ENCODE data around the gene PTPRH. TPM values are rescaled to one million over a fixed set of nuclear protein-coding genes. Genes with fewer than 3 reads are reported as not detected.

Gene PTPRH
- total and polyA plus RNA-seq, 9 of the 15 experiments (the other 6 are each of a cell fraction or from before 2014, with no cell fraction given): 0.87 to 34.3 (median 22.7) TPM

DNA sequence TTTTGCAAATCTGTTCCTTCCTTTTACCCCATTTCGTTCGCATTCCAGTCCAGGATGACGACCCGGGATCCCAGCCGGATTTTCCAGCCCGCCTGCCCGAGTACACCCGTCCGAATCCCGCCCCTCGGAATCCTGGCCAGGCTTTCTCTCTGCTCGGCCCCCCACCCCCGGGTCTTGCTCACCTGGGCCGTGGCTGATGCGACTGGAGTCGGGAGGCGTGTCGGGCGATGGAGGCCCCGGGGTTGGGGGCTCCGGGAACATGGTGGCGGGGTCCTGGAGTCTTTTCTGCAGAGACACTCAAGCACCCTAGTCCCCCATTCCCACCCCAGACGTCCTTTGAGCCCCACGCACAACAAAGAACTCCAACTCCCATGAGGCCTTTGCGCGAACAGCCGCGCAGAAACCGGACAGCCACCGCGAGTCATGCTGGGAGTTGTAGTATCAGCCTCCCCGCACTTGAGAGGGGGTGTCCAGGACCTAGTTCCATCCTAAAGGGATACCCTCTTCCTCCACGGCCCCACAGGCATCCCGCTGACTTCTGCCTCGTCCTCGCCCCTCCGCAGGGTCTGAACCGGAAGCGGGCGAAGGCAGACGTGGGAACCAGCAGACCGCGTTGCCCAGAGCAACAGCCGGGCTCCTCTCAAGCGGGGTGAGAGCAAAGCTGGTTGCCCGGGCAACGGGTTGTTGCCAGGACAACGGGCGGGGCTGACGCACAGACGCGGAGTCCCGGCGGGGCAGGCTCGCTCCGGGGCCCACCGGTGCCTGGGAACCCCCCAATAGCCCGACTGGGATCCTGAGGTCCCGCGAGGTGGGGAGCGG is 30.3 kb downstream of the PTPRH start (continued):
- TF ChIP-seq RBFOX2 (IDR thresholded peaks at IDR 0.05; ENCODE audit: low read depth, low read length) (no peak; the same call in 1 of the 2 replicates), ZNF197 (CRISPR knock-in tag; IDR thresholded peaks at IDR 0.05; ENCODE audit: low read depth) (peak; percentile 90; the same call in 1 of the 2 replicates), STAT5B (CRISPR knock-in tag; IDR thresholded peaks at IDR 0.05) (no peak), ZNF696 (CRISPR knock-in tag; conservative IDR thresholded peaks at IDR 0.05) (no peak), ZNF75A (CRISPR knock-in tag; IDR thresholded peaks at IDR 0.05) (no peak), RUNX1 (IDR thresholded peaks at IDR 0.05; ENCODE audit: low read depth) (no peak), PHF21A (IDR thresholded peaks at IDR 0.05; ENCODE audit: borderline replicate concordance, low read depth) (no peak), RAD51 (IDR thresholded peaks at IDR 0.05; ENCODE audit: borderline replicate concordance, low read depth) (no peak), ZNF124 (CRISPR knock-in tag; IDR thresholded peaks at IDR 0.05) (no peak), ZNF217 (CRISPR knock-in tag; IDR thresholded peaks at IDR 0.05) (no peak), MECOM (CRISPR knock-in tag; IDR thresholded peaks at IDR 0.05) (no peak), NFRKB (IDR thresholded peaks at IDR 0.05; ENCODE audit: low read depth) (no peak), ZNF583 (CRISPR knock-in tag; IDR thresholded peaks at IDR 0.05) (no peak), ZKSCAN3 (CRISPR knock-in tag; IDR thresholded peaks at IDR 0.05) (no peak), CHD4 (IDR thresholded peaks at IDR 0.05; ENCODE audit: insufficient read depth, insufficient replicate concordance, low read depth, low read length, poor library complexity, severe bottlenecking) (no peak), JUN (IDR thresholded peaks at IDR 0.05; ENCODE audit: borderline replicate concordance, low read depth, low read length) (no peak), JUN (CRISPR knock-in tag; IDR thresholded peaks at IDR 0.05; ENCODE audit: borderline replicate concordance) (no peak), ZNF224 (CRISPR knock-in tag; IDR thresholded peaks at IDR 0.05) (no peak)
- TF ChIP-seq, protein P1, sequence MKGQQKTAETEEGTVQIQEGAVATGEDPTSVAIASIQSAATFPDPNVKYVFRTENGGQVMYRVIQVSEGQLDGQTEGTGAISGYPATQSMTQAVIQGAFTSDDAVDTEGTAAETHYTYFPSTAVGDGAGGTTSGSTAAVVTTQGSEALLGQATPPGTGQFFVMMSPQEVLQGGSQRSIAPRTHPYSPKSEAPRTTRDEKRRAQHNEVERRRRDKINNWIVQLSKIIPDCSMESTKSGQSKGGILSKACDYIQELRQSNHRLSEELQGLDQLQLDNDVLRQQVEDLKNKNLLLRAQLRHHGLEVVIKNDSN (CRISPR knock-in tag; IDR thresholded peaks at IDR 0.05): no peak
- TF ChIP-seq, protein P2, sequence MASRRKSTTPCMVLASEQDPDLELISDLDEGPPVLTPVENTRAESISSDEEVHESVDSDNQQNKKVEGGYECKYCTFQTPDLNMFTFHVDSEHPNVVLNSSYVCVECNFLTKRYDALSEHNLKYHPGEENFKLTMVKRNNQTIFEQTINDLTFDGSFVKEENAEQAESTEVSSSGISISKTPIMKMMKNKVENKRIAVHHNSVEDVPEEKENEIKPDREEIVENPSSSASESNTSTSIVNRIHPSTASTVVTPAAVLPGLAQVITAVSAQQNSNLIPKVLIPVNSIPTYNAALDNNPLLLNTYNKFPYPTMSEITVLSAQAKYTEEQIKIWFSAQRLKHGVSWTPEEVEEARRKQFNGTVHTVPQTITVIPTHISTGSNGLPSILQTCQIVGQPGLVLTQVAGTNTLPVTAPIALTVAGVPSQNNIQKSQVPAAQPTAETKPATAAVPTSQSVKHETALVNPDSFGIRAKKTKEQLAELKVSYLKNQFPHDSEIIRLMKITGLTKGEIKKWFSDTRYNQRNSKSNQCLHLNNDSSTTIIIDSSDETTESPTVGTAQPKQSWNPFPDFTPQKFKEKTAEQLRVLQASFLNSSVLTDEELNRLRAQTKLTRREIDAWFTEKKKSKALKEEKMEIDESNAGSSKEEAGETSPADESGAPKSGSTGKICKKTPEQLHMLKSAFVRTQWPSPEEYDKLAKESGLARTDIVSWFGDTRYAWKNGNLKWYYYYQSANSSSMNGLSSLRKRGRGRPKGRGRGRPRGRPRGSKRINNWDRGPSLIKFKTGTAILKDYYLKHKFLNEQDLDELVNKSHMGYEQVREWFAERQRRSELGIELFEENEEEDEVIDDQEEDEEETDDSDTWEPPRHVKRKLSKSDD (conservative IDR thresholded peaks at IDR 0.05; ENCODE audit: low read length): no peak
- TF ChIP-seq, protein P3, sequence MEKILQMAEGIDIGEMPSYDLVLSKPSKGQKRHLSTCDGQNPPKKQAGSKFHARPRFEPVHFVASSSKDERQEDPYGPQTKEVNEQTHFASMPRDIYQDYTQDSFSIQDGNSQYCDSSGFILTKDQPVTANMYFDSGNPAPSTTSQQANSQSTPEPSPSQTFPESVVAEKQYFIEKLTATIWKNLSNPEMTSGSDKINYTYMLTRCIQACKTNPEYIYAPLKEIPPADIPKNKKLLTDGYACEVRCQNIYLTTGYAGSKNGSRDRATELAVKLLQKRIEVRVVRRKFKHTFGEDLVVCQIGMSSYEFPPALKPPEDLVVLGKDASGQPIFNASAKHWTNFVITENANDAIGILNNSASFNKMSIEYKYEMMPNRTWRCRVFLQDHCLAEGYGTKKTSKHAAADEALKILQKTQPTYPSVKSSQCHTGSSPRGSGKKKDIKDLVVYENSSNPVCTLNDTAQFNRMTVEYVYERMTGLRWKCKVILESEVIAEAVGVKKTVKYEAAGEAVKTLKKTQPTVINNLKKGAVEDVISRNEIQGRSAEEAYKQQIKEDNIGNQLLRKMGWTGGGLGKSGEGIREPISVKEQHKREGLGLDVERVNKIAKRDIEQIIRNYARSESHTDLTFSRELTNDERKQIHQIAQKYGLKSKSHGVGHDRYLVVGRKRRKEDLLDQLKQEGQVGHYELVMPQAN (IDR thresholded peaks at IDR 0.05; ENCODE audit: borderline replicate concordance): no peak

Measured in K562 (cell line).